Parathyroid adenoma (tissue), 2 donors: ENCODE results near the gene LIN7A.

Experiments used
- H2AFZ ChIP-seq: fragments of 300-600 bp; sonication (generic); one replicate; pipeline ENCODE4 v1.7.0; 2017; ENCODE audit warnings: antibody characterized with exemption, mild to moderate bottlenecking
- H3K27ac ChIP-seq: fragments of 300-600 bp; sonication (generic); one replicate; pipeline ENCODE4 v1.7.0; 2017
- H3K27me3 ChIP-seq: fragments of 300-600 bp; sonication (generic); one replicate; pipeline ENCODE4 v1.7.0; 2017; ENCODE audit warnings: low read length; ENCODE audit not compliant: control insufficient read depth, insufficient read depth
- H3K36me3 ChIP-seq: fragments of 300-600 bp; sonication (generic); one replicate; pipeline ENCODE4 v1.7.0; 2017; ENCODE audit warnings: low read length; ENCODE audit not compliant: control insufficient read depth, insufficient read depth
- H3K4me1 ChIP-seq: fragments of 300-600 bp; sonication (generic); one replicate; pipeline ENCODE4 v1.7.0; 2017; ENCODE audit warnings: control low read depth
- H3K4me2 ChIP-seq: fragments of 300-600 bp; sonication (generic); one replicate; pipeline ENCODE4 v1.7.0; 2017; ENCODE audit warnings: low read length
- H3K4me3 ChIP-seq: fragments of 300-600 bp; sonication (generic); one replicate; pipeline ENCODE4 v1.7.0; 2017; ENCODE audit warnings: low read depth, low read length
- H3K79me2 ChIP-seq: fragments of 300-600 bp; sonication (generic); one replicate; pipeline ENCODE4 v1.7.0; 2017; ENCODE audit warnings: control low read depth
- H3K9ac ChIP-seq: fragments of 300-600 bp; sonication (generic); one replicate; pipeline ENCODE4 v1.7.0; 2017; ENCODE audit warnings: mild to moderate bottlenecking
- H3K9me3 ChIP-seq: fragments of 300-600 bp; sonication (generic); one replicate; pipeline ENCODE4 v1.7.0; 2017; ENCODE audit warnings: low read length; ENCODE audit not compliant: control insufficient read depth
- TF ChIP-seq, protein P1 (sequence below): fragments of 300-600 bp; sonication (generic); IDR thresholded peaks from one replicate; pipeline ENCODE4 v1.7.0; 2017; ENCODE audit warnings: antibody characterized with exemption, mild to moderate bottlenecking
- donor health status: primary hyperparathyroidism.

Gene LIN7A

DNA sequence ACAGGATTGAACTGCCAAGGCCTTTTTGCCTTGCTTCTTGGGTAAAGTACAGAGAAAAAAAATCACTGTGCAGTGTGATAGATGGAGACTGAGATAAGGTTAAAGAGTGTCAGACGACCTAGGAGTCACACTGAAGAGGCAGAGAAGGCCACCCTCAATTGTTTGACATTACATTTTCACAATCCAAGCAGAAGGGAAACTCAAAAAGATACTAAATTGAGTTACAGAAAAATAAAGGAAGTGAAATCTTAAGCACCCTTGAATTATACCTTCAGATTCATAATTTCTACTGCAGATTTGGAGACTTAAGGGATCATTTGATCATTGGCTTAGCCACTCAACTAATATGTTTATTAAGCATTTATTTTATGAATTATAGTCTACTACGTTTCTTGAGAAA lies 123.9 kb downstream of the LIN7A start:
- TF ChIP-seq, protein P1, sequence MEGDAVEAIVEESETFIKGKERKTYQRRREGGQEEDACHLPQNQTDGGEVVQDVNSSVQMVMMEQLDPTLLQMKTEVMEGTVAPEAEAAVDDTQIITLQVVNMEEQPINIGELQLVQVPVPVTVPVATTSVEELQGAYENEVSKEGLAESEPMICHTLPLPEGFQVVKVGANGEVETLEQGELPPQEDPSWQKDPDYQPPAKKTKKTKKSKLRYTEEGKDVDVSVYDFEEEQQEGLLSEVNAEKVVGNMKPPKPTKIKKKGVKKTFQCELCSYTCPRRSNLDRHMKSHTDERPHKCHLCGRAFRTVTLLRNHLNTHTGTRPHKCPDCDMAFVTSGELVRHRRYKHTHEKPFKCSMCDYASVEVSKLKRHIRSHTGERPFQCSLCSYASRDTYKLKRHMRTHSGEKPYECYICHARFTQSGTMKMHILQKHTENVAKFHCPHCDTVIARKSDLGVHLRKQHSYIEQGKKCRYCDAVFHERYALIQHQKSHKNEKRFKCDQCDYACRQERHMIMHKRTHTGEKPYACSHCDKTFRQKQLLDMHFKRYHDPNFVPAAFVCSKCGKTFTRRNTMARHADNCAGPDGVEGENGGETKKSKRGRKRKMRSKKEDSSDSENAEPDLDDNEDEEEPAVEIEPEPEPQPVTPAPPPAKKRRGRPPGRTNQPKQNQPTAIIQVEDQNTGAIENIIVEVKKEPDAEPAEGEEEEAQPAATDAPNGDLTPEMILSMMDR, result no peak

DNA sequence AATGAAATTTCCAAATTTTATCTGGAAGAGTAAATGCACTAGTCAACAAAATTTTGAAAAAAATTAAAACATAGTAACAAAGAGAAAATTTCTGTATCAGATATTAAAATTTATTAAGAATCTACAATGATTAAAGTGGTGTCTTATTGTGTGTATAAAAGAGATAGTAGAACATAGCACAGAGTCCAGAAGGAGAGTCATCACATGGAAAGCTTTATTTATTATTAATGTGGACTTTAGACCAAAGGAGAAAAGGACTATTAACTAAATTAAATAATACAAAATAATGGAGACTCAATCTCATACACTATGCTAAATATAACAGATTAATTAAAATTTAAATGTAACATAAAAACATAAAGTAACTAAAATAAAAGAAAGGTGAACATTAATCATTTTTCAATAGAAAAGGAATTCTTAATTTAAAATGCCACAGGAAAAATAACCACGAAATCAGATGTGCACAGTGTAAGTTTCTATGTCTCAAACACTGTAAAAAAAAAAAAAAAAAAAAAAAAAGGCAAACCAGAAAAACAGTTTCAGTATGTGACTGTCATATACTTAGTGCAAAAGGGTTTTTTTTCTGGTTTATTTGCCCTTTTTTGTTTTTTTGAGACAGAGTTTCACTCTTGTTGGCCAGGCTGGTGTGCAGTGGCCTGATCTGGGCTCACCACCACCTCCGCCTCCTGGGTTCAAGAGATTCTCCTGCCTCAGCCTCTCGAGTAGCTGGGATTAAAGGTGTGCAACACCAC lies 125.6 kb downstream of the LIN7A start:
- Histone ChIP-seq H3K9me3 (no peaks in the 10 kb centered on the region), H3K27me3 (no peaks in the 10 kb centered on the region), H3K4me2 (no peak overlapping the region), H3K27ac (no peak overlapping the region), H3K4me1 (no peaks in the 10 kb centered on the region), H3K79me2 (no peaks in the 10 kb centered on the region), H3K4me3 (no peak overlapping the region), H2AFZ (no peak overlapping the region), H3K9ac (no peak overlapping the region), H3K36me3 (no peaks in the 10 kb centered on the region)
- TF ChIP-seq, protein P1, result no peak

More for the DNA sequence above, 123.9 kb downstream of the LIN7A start:
- Histone ChIP-seq H3K4me3 (no peak overlapping the region), H3K4me2 (no peak overlapping the region), H3K36me3 (no peaks in the 10 kb centered on the region), H3K9me3 (no peaks in the 10 kb centered on the region), H3K79me2 (no peaks in the 10 kb centered on the region), H3K9ac (no peak overlapping the region), H3K27me3 (no peaks in the 10 kb centered on the region), H3K4me1 (no peaks in the 10 kb centered on the region), H3K27ac (no peak overlapping the region), H2AFZ (no peak overlapping the region)

GRCh38 chr12:80810874-80811273 lies 126.9 kb downstream of the LIN7A start:
- Histone ChIP-seq H3K27ac (no peak overlapping the region), H2AFZ (no peak overlapping the region), H3K9ac (no peak overlapping the region), H3K4me1 (no peaks in the 10 kb centered on the region), H3K36me3 (no peaks in the 10 kb centered on the region), H3K4me3 (no peak overlapping the region), H3K4me2 (no peak overlapping the region), H3K79me2 (no peaks in the 10 kb centered on the region), H3K9me3 (no peaks in the 10 kb centered on the region), H3K27me3 (no peaks in the 10 kb centered on the region)
- TF ChIP-seq, protein P1, result no peak

- Histone ChIP-seq H3K9me3 (no peaks in the 10 kb centered on the region), H3K79me2 (no peaks in the 10 kb centered on the region), H3K27ac (no peak overlapping the region), H3K4me3 (no peak overlapping the region), H3K9ac (no peak overlapping the region), H3K27me3 (no peaks in the 10 kb centered on the region), H2AFZ (no peak overlapping the region), H3K36me3 (no peaks in the 10 kb centered on the region), H3K4me2 (no peak overlapping the region), H3K4me1 (no peaks in the 10 kb centered on the region)
- TF ChIP-seq, protein P1, result no peak
Measured at GRCh38 chr12:80807640-80808288, 130.0 kb downstream of the LIN7A start.
